ENCODE results near the gene BRAP. TPM values are rescaled to one million over a fixed set of nuclear protein-coding genes. Genes with fewer than 3 reads are reported as not detected.

Gene BRAP
- total RNA-seq, 1 experiment from 2014 or later = 23.6 TPM

- H3K27ac ChIP-seq (ENCODE audit: low read depth, low read length, poor library complexity, severe bottlenecking) = no peak overlapping the region
- H3K36me3 ChIP-seq (ENCODE audit: insufficient read depth, low read length, poor library complexity, severe bottlenecking) = peaks cover 40% of the 10 kb centered on the region
- H3K4me3 ChIP-seq (ENCODE audit: low read depth, low read length, poor library complexity, severe bottlenecking) = no peak overlapping the region
- intact Hi-C loops (cut with micrococcal nuclease; ENCODE audit: unreplicated experiment) = no loop called here
- no peaks in the 10 kb centered on the region for H3K27me3 ChIP-seq (replicated peaks; ENCODE audit: insufficient read depth, low read depth, low read length, poor library complexity)
- CTCF ChIA-PET = no interaction called here
- no peak for DNase-seq (ENCODE audit: low spot score)
- H3K4me1 ChIP-seq (ENCODE audit: insufficient read depth, low read length, poor library complexity, severe bottlenecking) = no peaks in the 10 kb centered on the region
- no peaks in the 10 kb centered on the region for H3K9me3 ChIP-seq (ENCODE audit: low read depth, low read length, poor library complexity, severe bottlenecking)
- POLR2A ChIA-PET (ENCODE audit: low non-redundant PET) = no interaction called here
- no TSS peak for BruUV-seq (replicated peaks)
- TF ChIP-seq EZH2 (IDR thresholded peaks at IDR 0.05; ENCODE audit: borderline replicate concordance, low read depth, low read length, poor library complexity, severe bottlenecking) (no peak), CTCF (conservative IDR thresholded peaks at IDR 0.05; ENCODE audit: low read depth, low read length) (no peak)
Measured at GRCh38 chr12:111699962-111700361, 14.2 kb upstream of the BRAP start.

GRCh38 chr12:111693818-111694217 lies 8.1 kb upstream of the BRAP start:
- H3K4me3 ChIP-seq (ENCODE audit: low read depth, low read length, poor library complexity, severe bottlenecking) = no peak overlapping the region
- H3K27me3 ChIP-seq (replicated peaks; ENCODE audit: insufficient read depth, low read depth, low read length, poor library complexity) = no peaks in the 10 kb centered on the region
- DNase-seq (ENCODE audit: low spot score) = no peak
- no peaks in the 10 kb centered on the region for H3K9me3 ChIP-seq (ENCODE audit: low read depth, low read length, poor library complexity, severe bottlenecking)
- intact Hi-C loops (cut with micrococcal nuclease; ENCODE audit: unreplicated experiment) = no loop called here
- H3K36me3 ChIP-seq (ENCODE audit: insufficient read depth, low read length, poor library complexity, severe bottlenecking) = peaks cover 11% of the 10 kb centered on the region
- CTCF ChIA-PET = no interaction called here
- no peaks in the 10 kb centered on the region for H3K4me1 ChIP-seq (ENCODE audit: insufficient read depth, low read length, poor library complexity, severe bottlenecking)
- POLR2A ChIA-PET (ENCODE audit: low non-redundant PET) = no interaction called here
- no peak overlapping the region for H3K27ac ChIP-seq (ENCODE audit: low read depth, low read length, poor library complexity, severe bottlenecking)
- no TSS peak for BruUV-seq (replicated peaks)
- no peak for TF ChIP-seq CTCF (conservative IDR thresholded peaks at IDR 0.05; ENCODE audit: low read depth, low read length)

GRCh38 chr12:111692575-111693210 lies 6.9 kb upstream of the BRAP start:
- Histone ChIP-seq H3K36me3 (ENCODE audit: insufficient read depth, low read length, poor library complexity, severe bottlenecking) (peaks cover 7% of the 10 kb centered on the region), H3K27ac (ENCODE audit: low read depth, low read length, poor library complexity, severe bottlenecking) (no peak overlapping the region), H3K4me3 (ENCODE audit: low read depth, low read length, poor library complexity, severe bottlenecking) (no peak overlapping the region), H3K4me1 (ENCODE audit: insufficient read depth, low read length, poor library complexity, severe bottlenecking) (no peaks in the 10 kb centered on the region), H3K9me3 (ENCODE audit: low read depth, low read length, poor library complexity, severe bottlenecking) (no peaks in the 10 kb centered on the region), H3K27me3 (replicated peaks; ENCODE audit: insufficient read depth, low read depth, low read length, poor library complexity) (no peaks in the 10 kb centered on the region)
- TF ChIP-seq EZH2 (IDR thresholded peaks at IDR 0.05; ENCODE audit: borderline replicate concordance, low read depth, low read length, poor library complexity, severe bottlenecking) (no peak), CTCF (conservative IDR thresholded peaks at IDR 0.05; ENCODE audit: low read depth, low read length) (peak; percentile 31; the same call in 1 of the 2 replicates)
- DNase-seq (ENCODE audit: low spot score) = peak; percentile 34
- POLR2A ChIA-PET (ENCODE audit: low non-redundant PET) = no interaction called here
- intact Hi-C loops (cut with micrococcal nuclease; ENCODE audit: unreplicated experiment) = no loop called here
- no TSS peak for BruUV-seq (replicated peaks)
- CTCF ChIA-PET = interaction anchor here (1.5 kb wide), 1 partner anchor 120 kb away, joined by 8 read pairs; no protein-coding TSS in a partner anchor

All from A673 (cell line).